Gastroesophageal sphincter (tissue), 4 donors: ENCODE results near the gene SLC22A12. TPM values are rescaled to one million over a fixed set of nuclear protein-coding genes. Genes with fewer than 3 reads are reported as not detected.

Experiments used
- ATAC-seq: fragments of 150-250 bp; one replicate; pipeline ENCODE4 v1.9.1; 2016; ENCODE audit warnings: mild to moderate bottlenecking, moderate library complexity
- H3K27ac ChIP-seq, 4 donors: fragments of 200-600 bp; sonication (generic) in 3 of 4; 1 replicate in 3 of 4; 2 replicates in 1 of 4; pipeline ENCODE4 v1.5.1; 2016 to 2019
- H3K27me3 ChIP-seq: fragments of 200-600 bp; sonication (generic); one replicate; pipeline ENCODE4 v1.5.1; 2019
- H3K36me3 ChIP-seq, 2 donors: fragments of 200-600 bp; sonication (generic); one replicate each; pipeline ENCODE4 v1.5.1; 2019; ENCODE audit warnings: control low read depth in 1 of 2
- H3K4me1 ChIP-seq, 3 donors: fragments of 200-600 bp; sonication (generic); 1 replicate in 2 of 3; 2 replicates in 1 of 3; pipeline ENCODE4 v1.5.1; 2016 to 2019; ENCODE audit warnings: control low read depth in 2 of 3
- H3K4me3 ChIP-seq, 2 donors: fragments of 200-600 bp; sonication (generic); one replicate each; pipeline ENCODE4 v1.5.1; 2019; ENCODE audit warnings: mild to moderate bottlenecking in 1 of 2, moderate library complexity in 1 of 2
- H3K9me3 ChIP-seq, 3 donors: fragments of 200-600 bp; sonication (generic); one replicate each; pipeline ENCODE4 v1.5.1; 2017 to 2019; ENCODE audit warnings: control low read depth in 2 of 3
- CTCF ChIP-seq, 4 experiments: fragments of 200-600 bp in 2 of 4; fragments of 450-650 bp in 2 of 4; sonication (generic) in 1 of 4; IDR thresholded peaks; one replicate each; pipeline ENCODE4 v1.5.1; 2017 to 2019; ENCODE audit warnings: antibody characterized with exemption in 4 of 4, mild to moderate bottlenecking in 2 of 4, moderate library complexity in 2 of 4
- EP300 ChIP-seq: sonication (generic); formaldehyde crosslinking; IDR thresholded peaks from one replicate; pipeline ENCODE4 v1.6.1; 2017; ENCODE audit warnings: antibody characterized with exemption, mild to moderate bottlenecking
- POLR2A ChIP-seq, 2 donors: fragments of 450-650 bp; IDR thresholded peaks; one replicate each; pipeline ENCODE4 v1.6.1; 2017; ENCODE audit warnings: antibody characterized with exemption in 2 of 2, mild to moderate bottlenecking in 2 of 2, moderate library complexity in 1 of 2
- POLR2AphosphoS5 ChIP-seq: sonication (generic); formaldehyde crosslinking; IDR thresholded peaks from one replicate; pipeline ENCODE4 v1.6.1; 2017; ENCODE audit warnings: antibody characterized with exemption
- WGBS, 2 donors: methylation state at CpG; one replicate each; pipeline ENCODE4 v1.1.5; 2018; ENCODE audit warnings: low coverage in 1 of 2; 5-methylcytosine and 5-hydroxymethylcytosine counted together
- total RNA-seq, 4 donors: library from RNA; depleted of rRNA; stranded (reverse); fragments of >200 nt; gene quantifications; one replicate each; pipeline ENCODE4 v1.1.0, GENCODE V29; 2016

SLC22A12 gene
- total RNA-seq, 4 donors from 2014 or later, result not detected

- no peaks in the 10 kb centered on the region for H3K27me3 ChIP-seq
- peaks cover 0 to 3% (median under 1%) of the 10 kb centered on the region in 3 donors for H3K4me1 ChIP-seq
- H3K9me3 ChIP-seq, result no peaks in the 10 kb centered on the region
- WGBS, 2 donors, result 82 to 92% methylated on average over 4 to 6 of the region's 6 CpGs
- no peak overlapping the region for H3K27ac ChIP-seq
- TF ChIP-seq POLR2A (IDR thresholded peaks at IDR 0.05) (no peak), POLR2AphosphoS5 (no peak), CTCF (IDR thresholded peaks at IDR 0.05) (no peak)
- ATAC-seq, result no peak
- H3K36me3 ChIP-seq, result no peaks in the 10 kb centered on the region
- H3K4me3 ChIP-seq, result no peak overlapping the region
Measured at GRCh38 chr11:64613648-64614047, 22.6 kb downstream of the SLC22A12 start.

- H3K4me3 ChIP-seq, result no peak overlapping the region
- H3K27ac ChIP-seq, result no peak overlapping the region
- H3K27me3 ChIP-seq, result no peaks in the 10 kb centered on the region
- no peaks in the 10 kb centered on the region for H3K9me3 ChIP-seq
- TF ChIP-seq POLR2A (IDR thresholded peaks at IDR 0.05) (no peak), CTCF (IDR thresholded peaks at IDR 0.05) (no peak), POLR2AphosphoS5 (no peak), EP300 (no peak)
- peaks cover 0 to 10% (median 0%) of the 10 kb centered on the region in 3 donors for H3K4me1 ChIP-seq
- 40 to 100% methylated on average over 1 of the region's 5 CpGs for WGBS, 2 donors
- ATAC-seq, result no peak
- H3K36me3 ChIP-seq, result no peaks in the 10 kb centered on the region
Measured at GRCh38 chr11:64614917-64615316, 23.9 kb downstream of the SLC22A12 start.

- no peak for TF ChIP-seq EP300
- no peak for TF ChIP-seq POLR2AphosphoS5
- no peak for TF ChIP-seq POLR2A (IDR thresholded peaks at IDR 0.05)
- no peak for TF ChIP-seq CTCF (IDR thresholded peaks at IDR 0.05)
- Histone ChIP-seq H3K4me3 (no peak overlapping the region), H3K36me3 (no peaks in the 10 kb centered on the region), H3K27ac (no peak overlapping the region), H3K4me1 (peaks cover 0 to 25% (median 7%) of the 10 kb centered on the region in 3 donors), H3K27me3 (no peaks in the 10 kb centered on the region), H3K9me3 (no peaks in the 10 kb centered on the region)
- no CpG with 5 or more reads among the region's 3 CpGs for WGBS, 2 donors
- ATAC-seq, result no peak
Measured at GRCh38 chr11:64616817-64617216, 25.8 kb downstream of the SLC22A12 start.

GRCh38 chr11:64619196-64619595, 28.2 kb downstream of the SLC22A12 start:
- no peaks in the 10 kb centered on the region for H3K27me3 ChIP-seq
- peak overlapping the region in 3 of 4 donors; percentile 5 to 48 (median 17) for H3K27ac ChIP-seq
- WGBS, 2 donors, result no CpG with 5 or more reads among the region's 4 CpGs
- H3K9me3 ChIP-seq, result no peaks in the 10 kb centered on the region
- no peaks in the 10 kb centered on the region for H3K36me3 ChIP-seq
- ATAC-seq, result no peak
- TF ChIP-seq POLR2A (IDR thresholded peaks at IDR 0.05) (no peak), CTCF (IDR thresholded peaks at IDR 0.05) (no peak), POLR2AphosphoS5 (no peak), EP300 (no peak)
- H3K4me1 ChIP-seq, result peaks cover 0 to 25% (median 7%) of the 10 kb centered on the region in 3 donors
- no peak overlapping the region for H3K4me3 ChIP-seq

- no peak overlapping the region for H3K4me3 ChIP-seq
- no peaks in the 10 kb centered on the region for H3K36me3 ChIP-seq
- 0% methylated on average over 1 of the region's 5 CpGs; no CpG with 5 or more reads in 1 of the 2 donors for WGBS, 2 donors
- TF ChIP-seq CTCF (IDR thresholded peaks at IDR 0.05), result no peak
- TF ChIP-seq POLR2AphosphoS5, result no peak
- no peak for TF ChIP-seq EP300
- no peak for TF ChIP-seq POLR2A (IDR thresholded peaks at IDR 0.05)
- H3K9me3 ChIP-seq, result no peaks in the 10 kb centered on the region
- no peaks in the 10 kb centered on the region for H3K27me3 ChIP-seq
- peak; percentile 77 for ATAC-seq
- H3K27ac ChIP-seq, result peak overlapping the region in 3 of 4 donors; percentile 42 to 48 (median 45)
- peaks cover 0 to 25% (median 7%) of the 10 kb centered on the region in 3 donors for H3K4me1 ChIP-seq
Measured at GRCh38 chr11:64619811-64620380, 28.9 kb downstream of the SLC22A12 start.
